SK-N-SH treated with all-trans-retinoic acid at 6 μM for 48 hours (cell line): ENCODE measurements around the gene PLA1A.

Experiments
- ATAC-seq: fragments of 200-7000 bp; cut with Tn5 transposase; 3 replicates; pipeline ENCODE4 v1.9.1; 2020; ENCODE audit warnings: mild to moderate bottlenecking, moderate library complexity
- BACH2 ChIP-seq: fragments of 250-450 bp; sonication (Bioruptor Pico); IDR thresholded peaks from 2 replicates; pipeline ENCODE4 v1.9.0; 2021; ENCODE audit warnings: mild to moderate bottlenecking, borderline replicate concordance
- CSDC2 ChIP-seq: fragments of 250-450 bp; sonication (Bioruptor Pico); IDR thresholded peaks from 2 replicates; pipeline ENCODE4 v1.5.0; 2020; ENCODE audit warnings: mild to moderate bottlenecking, moderate library complexity
- ESRRG ChIP-seq: fragments of 250-450 bp; sonication (Bioruptor Pico); IDR thresholded peaks from 2 replicates; pipeline ENCODE4 v1.6.1; 2021; ENCODE audit warnings: mild to moderate bottlenecking
- GLIS3 ChIP-seq: fragments of 250-450 bp; sonication (Bioruptor Pico); IDR thresholded peaks from 2 replicates; pipeline ENCODE4 v1.5.0; 2020; ENCODE audit warnings: mild to moderate bottlenecking, moderate library complexity
- ISL1 ChIP-seq: fragments of 250-450 bp; sonication (Bioruptor Pico); IDR thresholded peaks from 2 replicates; pipeline ENCODE4 v2.1.2; 2022; ENCODE audit warnings: mild to moderate bottlenecking, moderate library complexity
- PPARA ChIP-seq: fragments of 250-450 bp; sonication (Bioruptor Pico); IDR thresholded peaks from 2 replicates; pipeline ENCODE4 v1.5.0; 2020; ENCODE audit warnings: mild to moderate bottlenecking, borderline replicate concordance
- RARB ChIP-seq: fragments of 250-450 bp; sonication (Bioruptor Pico); IDR thresholded peaks from 2 replicates; pipeline ENCODE4 v1.8.0; 2021; ENCODE audit warnings: mild to moderate bottlenecking, moderate library complexity
- TCF4 ChIP-seq: fragments of 250-450 bp; sonication (Bioruptor Pico); IDR thresholded peaks from 2 replicates; pipeline ENCODE4 v1.8.0; 2021; ENCODE audit warnings: mild to moderate bottlenecking, moderate library complexity, borderline replicate concordance
- TOX ChIP-seq: fragments of 250-450 bp; sonication (Bioruptor Pico); IDR thresholded peaks from 2 replicates; pipeline ENCODE4 v1.8.0; 2021; ENCODE audit warnings: mild to moderate bottlenecking, moderate library complexity, borderline replicate concordance
- ZC3H10 ChIP-seq: fragments of 250-450 bp; sonication (Bioruptor Pico); IDR thresholded peaks from 2 replicates; pipeline ENCODE4 v1.5.1; 2021; ENCODE audit warnings: mild to moderate bottlenecking, moderate library complexity
- ZFP3 ChIP-seq: fragments of 250-450 bp; sonication (Bioruptor Pico); IDR thresholded peaks from 2 replicates; pipeline ENCODE4 v1.5.0; 2020; ENCODE audit warnings: mild to moderate bottlenecking, moderate library complexity
- ZNF70 ChIP-seq: fragments of 450-650 bp; formaldehyde crosslinking; IDR thresholded peaks from 2 replicates; pipeline ENCODE4 v1.5.0; 2020; ENCODE audit warnings: mild to moderate bottlenecking, moderate library complexity
- ZNF8 ChIP-seq: fragments of 450-650 bp; formaldehyde crosslinking; IDR thresholded peaks from 2 replicates; pipeline ENCODE4 v1.5.0; 2020; ENCODE audit warnings: mild to moderate bottlenecking, moderate library complexity
- TF ChIP-seq, protein P1 (sequence below): fragments of 250-450 bp; sonication (Bioruptor Pico); IDR thresholded peaks from 2 replicates; pipeline ENCODE4 v1.5.0; 2020; ENCODE audit warnings: mild to moderate bottlenecking, moderate library complexity
- TF ChIP-seq, protein P2 (sequence below): fragments of 250-450 bp; sonication (Bioruptor Pico); IDR thresholded peaks from 2 replicates; pipeline ENCODE4 v1.5.1; 2021; ENCODE audit warnings: mild to moderate bottlenecking, moderate library complexity
- TF ChIP-seq, protein P3 (sequence below): fragments of 250-450 bp; sonication (Bioruptor Pico); IDR thresholded peaks from 2 replicates; pipeline ENCODE4 v1.5.1; 2020; ENCODE audit warnings: low read depth, mild to moderate bottlenecking, moderate library complexity
- TF ChIP-seq, protein P4 (sequence below): fragments of 250-450 bp; sonication (Bioruptor Pico); IDR thresholded peaks from 2 replicates; pipeline ENCODE4 v1.8.0; 2020; ENCODE audit warnings: mild to moderate bottlenecking, moderate library complexity, borderline replicate concordance
- TF ChIP-seq, protein P5 (sequence below): fragments of 250-450 bp; sonication (Bioruptor Pico); IDR thresholded peaks from 2 replicates; pipeline ENCODE4 v1.8.0; 2021; ENCODE audit warnings: low read depth, mild to moderate bottlenecking, moderate library complexity, borderline replicate concordance

The PLA1A gene

DNA sequence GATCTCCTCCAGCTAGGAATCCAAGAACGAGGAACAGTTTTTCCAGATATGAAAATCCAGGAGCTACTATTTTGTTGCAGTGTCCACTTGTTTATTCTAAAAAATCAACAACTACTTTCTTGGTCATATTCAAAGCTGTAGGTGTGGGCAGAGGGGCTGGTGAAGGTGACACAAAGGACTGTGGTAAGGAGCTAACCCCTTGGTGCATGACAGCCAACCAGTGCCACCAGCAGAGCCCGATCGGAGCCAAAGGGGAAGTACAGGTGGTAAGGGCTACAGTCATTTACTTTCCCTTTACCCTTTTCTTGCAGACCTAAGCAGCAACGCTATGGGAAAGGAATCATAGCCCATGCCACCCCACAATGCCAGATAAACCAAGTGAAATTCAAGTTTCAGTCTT lies 30.7 kb downstream of the PLA1A start:
- no peak for ATAC-seq
- TF ChIP-seq ZNF8 (CRISPR knock-in tag) (no peak), TCF4 (CRISPR knock-in tag) (no peak), TOX (CRISPR knock-in tag) (no peak), BACH2 (CRISPR knock-in tag) (no peak), ZNF70 (CRISPR knock-in tag) (no peak), ZFP3 (CRISPR knock-in tag) (no peak), RARB (CRISPR knock-in tag) (no peak), ZC3H10 (no peak), PPARA (CRISPR knock-in tag) (no peak), GLIS3 (CRISPR knock-in tag) (no peak)
- TF ChIP-seq, protein P1, sequence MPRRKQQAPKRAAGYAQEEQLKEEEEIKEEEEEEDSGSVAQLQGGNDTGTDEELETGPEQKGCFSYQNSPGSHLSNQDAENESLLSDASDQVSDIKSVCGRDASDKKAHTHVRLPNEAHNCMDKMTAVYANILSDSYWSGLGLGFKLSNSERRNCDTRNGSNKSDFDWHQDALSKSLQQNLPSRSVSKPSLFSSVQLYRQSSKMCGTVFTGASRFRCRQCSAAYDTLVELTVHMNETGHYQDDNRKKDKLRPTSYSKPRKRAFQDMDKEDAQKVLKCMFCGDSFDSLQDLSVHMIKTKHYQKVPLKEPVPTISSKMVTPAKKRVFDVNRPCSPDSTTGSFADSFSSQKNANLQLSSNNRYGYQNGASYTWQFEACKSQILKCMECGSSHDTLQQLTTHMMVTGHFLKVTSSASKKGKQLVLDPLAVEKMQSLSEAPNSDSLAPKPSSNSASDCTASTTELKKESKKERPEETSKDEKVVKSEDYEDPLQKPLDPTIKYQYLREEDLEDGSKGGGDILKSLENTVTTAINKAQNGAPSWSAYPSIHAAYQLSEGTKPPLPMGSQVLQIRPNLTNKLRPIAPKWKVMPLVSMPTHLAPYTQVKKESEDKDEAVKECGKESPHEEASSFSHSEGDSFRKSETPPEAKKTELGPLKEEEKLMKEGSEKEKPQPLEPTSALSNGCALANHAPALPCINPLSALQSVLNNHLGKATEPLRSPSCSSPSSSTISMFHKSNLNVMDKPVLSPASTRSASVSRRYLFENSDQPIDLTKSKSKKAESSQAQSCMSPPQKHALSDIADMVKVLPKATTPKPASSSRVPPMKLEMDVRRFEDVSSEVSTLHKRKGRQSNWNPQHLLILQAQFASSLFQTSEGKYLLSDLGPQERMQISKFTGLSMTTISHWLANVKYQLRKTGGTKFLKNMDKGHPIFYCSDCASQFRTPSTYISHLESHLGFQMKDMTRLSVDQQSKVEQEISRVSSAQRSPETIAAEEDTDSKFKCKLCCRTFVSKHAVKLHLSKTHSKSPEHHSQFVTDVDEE (CRISPR knock-in tag), result no peak
- TF ChIP-seq, protein P2, sequence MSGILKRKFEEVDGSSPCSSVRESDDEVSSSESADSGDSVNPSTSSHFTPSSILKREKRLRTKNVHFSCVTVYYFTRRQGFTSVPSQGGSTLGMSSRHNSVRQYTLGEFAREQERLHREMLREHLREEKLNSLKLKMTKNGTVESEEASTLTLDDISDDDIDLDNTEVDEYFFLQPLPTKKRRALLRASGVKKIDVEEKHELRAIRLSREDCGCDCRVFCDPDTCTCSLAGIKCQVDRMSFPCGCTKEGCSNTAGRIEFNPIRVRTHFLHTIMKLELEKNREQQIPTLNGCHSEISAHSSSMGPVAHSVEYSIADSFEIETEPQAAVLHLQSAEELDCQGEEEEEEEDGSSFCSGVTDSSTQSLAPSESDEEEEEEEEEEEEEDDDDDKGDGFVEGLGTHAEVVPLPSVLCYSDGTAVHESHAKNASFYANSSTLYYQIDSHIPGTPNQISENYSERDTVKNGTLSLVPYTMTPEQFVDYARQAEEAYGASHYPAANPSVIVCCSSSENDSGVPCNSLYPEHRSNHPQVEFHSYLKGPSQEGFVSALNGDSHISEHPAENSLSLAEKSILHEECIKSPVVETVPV, result no peak
- TF ChIP-seq, protein P3, sequence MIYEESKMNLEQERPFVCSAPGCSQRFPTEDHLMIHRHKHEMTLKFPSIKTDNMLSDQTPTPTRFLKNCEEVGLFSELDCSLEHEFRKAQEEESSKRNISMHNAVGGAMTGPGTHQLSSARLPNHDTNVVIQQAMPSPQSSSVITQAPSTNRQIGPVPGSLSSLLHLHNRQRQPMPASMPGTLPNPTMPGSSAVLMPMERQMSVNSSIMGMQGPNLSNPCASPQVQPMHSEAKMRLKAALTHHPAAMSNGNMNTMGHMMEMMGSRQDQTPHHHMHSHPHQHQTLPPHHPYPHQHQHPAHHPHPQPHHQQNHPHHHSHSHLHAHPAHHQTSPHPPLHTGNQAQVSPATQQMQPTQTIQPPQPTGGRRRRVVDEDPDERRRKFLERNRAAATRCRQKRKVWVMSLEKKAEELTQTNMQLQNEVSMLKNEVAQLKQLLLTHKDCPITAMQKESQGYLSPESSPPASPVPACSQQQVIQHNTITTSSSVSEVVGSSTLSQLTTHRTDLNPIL (CRISPR knock-in tag), result no peak
- TF ChIP-seq, protein P4, sequence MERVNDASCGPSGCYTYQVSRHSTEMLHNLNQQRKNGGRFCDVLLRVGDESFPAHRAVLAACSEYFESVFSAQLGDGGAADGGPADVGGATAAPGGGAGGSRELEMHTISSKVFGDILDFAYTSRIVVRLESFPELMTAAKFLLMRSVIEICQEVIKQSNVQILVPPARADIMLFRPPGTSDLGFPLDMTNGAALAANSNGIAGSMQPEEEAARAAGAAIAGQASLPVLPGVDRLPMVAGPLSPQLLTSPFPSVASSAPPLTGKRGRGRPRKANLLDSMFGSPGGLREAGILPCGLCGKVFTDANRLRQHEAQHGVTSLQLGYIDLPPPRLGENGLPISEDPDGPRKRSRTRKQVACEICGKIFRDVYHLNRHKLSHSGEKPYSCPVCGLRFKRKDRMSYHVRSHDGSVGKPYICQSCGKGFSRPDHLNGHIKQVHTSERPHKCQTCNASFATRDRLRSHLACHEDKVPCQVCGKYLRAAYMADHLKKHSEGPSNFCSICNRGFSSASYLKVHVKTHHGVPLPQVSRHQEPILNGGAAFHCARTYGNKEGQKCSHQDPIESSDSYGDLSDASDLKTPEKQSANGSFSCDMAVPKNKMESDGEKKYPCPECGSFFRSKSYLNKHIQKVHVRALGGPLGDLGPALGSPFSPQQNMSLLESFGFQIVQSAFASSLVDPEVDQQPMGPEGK (CRISPR knock-in tag), result no peak

DNA sequence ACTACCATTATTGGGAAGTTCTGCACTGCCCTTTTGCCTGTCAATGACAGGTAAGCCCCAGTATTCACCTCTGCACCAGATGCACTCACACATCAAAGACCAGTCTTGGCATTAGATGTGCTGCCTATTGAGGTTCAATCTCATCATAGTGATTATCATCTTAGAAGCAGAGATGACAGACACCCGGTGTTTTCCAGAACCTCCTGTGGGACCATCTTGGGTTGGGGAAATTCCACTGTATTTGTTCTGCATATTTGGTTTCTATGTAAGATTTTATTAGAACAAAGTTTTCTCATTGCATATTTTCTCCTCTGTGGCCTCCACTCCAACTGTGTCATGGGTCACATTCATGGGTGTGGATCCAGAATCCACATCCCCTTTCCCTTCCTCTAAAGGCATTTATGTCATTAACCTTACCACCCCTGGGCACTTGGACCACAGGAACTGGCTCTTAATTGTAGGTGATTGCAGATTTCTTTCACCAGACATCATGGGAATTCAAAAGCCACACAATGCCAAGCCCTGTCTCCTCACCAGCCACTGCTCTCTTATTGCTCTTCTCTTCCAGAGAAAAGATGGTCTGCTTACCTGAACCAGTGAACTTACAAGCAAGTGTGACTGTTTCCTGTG lies 31.2 kb downstream of the PLA1A start:
- TF ChIP-seq TOX (CRISPR knock-in tag), result no peak
- TF ChIP-seq, protein P5, sequence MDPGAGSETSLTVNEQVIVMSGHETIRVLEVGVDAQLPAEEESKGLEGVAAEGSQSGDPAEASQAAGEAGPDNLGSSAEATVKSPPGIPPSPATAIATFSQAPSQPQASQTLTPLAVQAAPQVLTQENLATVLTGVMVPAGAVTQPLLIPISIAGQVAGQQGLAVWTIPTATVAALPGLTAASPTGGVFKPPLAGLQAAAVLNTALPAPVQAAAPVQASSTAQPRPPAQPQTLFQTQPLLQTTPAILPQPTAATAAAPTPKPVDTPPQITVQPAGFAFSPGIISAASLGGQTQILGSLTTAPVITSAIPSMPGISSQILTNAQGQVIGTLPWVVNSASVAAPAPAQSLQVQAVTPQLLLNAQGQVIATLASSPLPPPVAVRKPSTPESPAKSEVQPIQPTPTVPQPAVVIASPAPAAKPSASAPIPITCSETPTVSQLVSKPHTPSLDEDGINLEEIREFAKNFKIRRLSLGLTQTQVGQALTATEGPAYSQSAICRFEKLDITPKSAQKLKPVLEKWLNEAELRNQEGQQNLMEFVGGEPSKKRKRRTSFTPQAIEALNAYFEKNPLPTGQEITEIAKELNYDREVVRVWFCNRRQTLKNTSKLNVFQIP (CRISPR knock-in tag), result no peak
- TF ChIP-seq, protein P1 (CRISPR knock-in tag), result no peak
- no peak for TF ChIP-seq CSDC2 (CRISPR knock-in tag)
- TF ChIP-seq ESRRG (CRISPR knock-in tag), result no peak
- TF ChIP-seq ISL1 (CRISPR knock-in tag), result no peak
- ATAC-seq, result no peak
